MCF 10A (cell line): ENCODE results near the gene TOR4A. TPM values are rescaled to one million over a fixed set of nuclear protein-coding genes. Genes with fewer than 3 reads are reported as not detected.

Experiments used
- BruUV-seq: library from RNA; stranded (reverse); fragments of 400-500 nt; replicated peaks from 2 replicates; lab custom pipeline; 2021; lab: Mats Ljungman, UMichigan
- CTCF ChIA-PET: fragments of 300-600 bp; sonication (Branson Sonifier 250); formaldehyde crosslinking; extraction: SDS; loops from one replicate; lab custom pipeline; 2021; ENCODE audit warnings: antibody characterized with exemption, inconsistent platforms; lab: Yijun Ruan, JAX
- POLR2A ChIA-PET: fragments of 300-600, 350-650 bp; sonication (Branson Sonifier 250); formaldehyde crosslinking; extraction: SDS; loops from one replicate; lab custom pipeline; 2020; ENCODE audit warnings: antibody characterized with exemption, inconsistent platforms; lab: Yijun Ruan, JAX
- DNase-seq: peaks from one replicate; pipeline ENCODE4 v3.0.0-alpha.2; 2018; ENCODE audit not compliant: unreplicated experiment
- H3K27ac Mint-ChIP-seq: one replicate; pipeline ENCODE4 v1.8.0; 2022; ENCODE audit warnings: mild to moderate bottlenecking, low read depth, mixed read lengths; ENCODE audit not compliant: unreplicated experiment
- H3K27me3 Mint-ChIP-seq: one replicate; pipeline ENCODE4 v1.8.0; 2022; ENCODE audit warnings: mixed read lengths; ENCODE audit not compliant: insufficient read depth, unreplicated experiment
- H3K36me3 Mint-ChIP-seq: one replicate; pipeline ENCODE4 v1.8.0; 2022; ENCODE audit warnings: mild to moderate bottlenecking, moderate library complexity, mixed read lengths; ENCODE audit not compliant: insufficient read depth, unreplicated experiment
- H3K4me1 Mint-ChIP-seq: one replicate; pipeline ENCODE4 v1.8.0; 2022; ENCODE audit warnings: mixed read lengths; ENCODE audit not compliant: insufficient read depth, unreplicated experiment
- H3K4me3 Mint-ChIP-seq: one replicate; pipeline ENCODE4 v1.8.0; 2022; ENCODE audit warnings: mild to moderate bottlenecking, moderate library complexity, mixed read lengths; ENCODE audit not compliant: unreplicated experiment
- H3K9me3 Mint-ChIP-seq: one replicate; pipeline ENCODE4 v1.8.0; 2022; ENCODE audit warnings: mixed read lengths; ENCODE audit not compliant: unreplicated experiment
- CTCF ChIP-seq: fragments of 200-600 bp; IDR thresholded peaks from one replicate; pipeline ENCODE4 v1.8.0; 2022; ENCODE audit warnings: antibody characterized with exemption, mild to moderate bottlenecking; ENCODE audit not compliant: unreplicated experiment
- intact Hi-C: fragments of 100-400 bp; cut with micrococcal nuclease; formaldehyde crosslinking; loops from 2 replicates; pipeline ENCODE4 v1.14.1; 2022
- total RNA-seq: library from RNA; stranded (reverse); gene quantifications from 2 replicates; pipeline ENCODE4 v1.2.3, GENCODE V29; 2022

The TOR4A gene
- total RNA-seq, 1 experiment from 2014 or later = 21.9 TPM

GRCh38 chr9:137304383-137305059 lies 27.0 kb downstream of the TOR4A start:
- intact Hi-C loops = loop anchor here (5.0 kb wide), 1 partner anchor 118 kb away; the partner anchor contains the start of genes EXD3 and NOXA1
- TF ChIP-seq CTCF = no peak
- Mint-ChIP-seq H3K27me3 (no peaks in the 10 kb centered on the region), H3K4me1 (no peaks in the 10 kb centered on the region), H3K9me3 (no peaks in the 10 kb centered on the region), H3K4me3 (no peak overlapping the region), H3K27ac (no peak overlapping the region), H3K36me3 (peaks cover 7% of the 10 kb centered on the region)
- no peak for DNase-seq
- BruUV-seq = no TSS peak
- ChIA-PET POLR2A (interaction anchor here (2.0 kb wide), 1 partner anchor 118 kb away, joined by 5 read pairs; the partner anchor contains the start of gene EXD3), CTCF (interaction anchor here (0.6 to 1.2 kb wide), 3 partner anchors 8 to 193 kb away, joined by 3 to 4 read pairs (median 3); no protein-coding TSS in a partner anchor)

DNA sequence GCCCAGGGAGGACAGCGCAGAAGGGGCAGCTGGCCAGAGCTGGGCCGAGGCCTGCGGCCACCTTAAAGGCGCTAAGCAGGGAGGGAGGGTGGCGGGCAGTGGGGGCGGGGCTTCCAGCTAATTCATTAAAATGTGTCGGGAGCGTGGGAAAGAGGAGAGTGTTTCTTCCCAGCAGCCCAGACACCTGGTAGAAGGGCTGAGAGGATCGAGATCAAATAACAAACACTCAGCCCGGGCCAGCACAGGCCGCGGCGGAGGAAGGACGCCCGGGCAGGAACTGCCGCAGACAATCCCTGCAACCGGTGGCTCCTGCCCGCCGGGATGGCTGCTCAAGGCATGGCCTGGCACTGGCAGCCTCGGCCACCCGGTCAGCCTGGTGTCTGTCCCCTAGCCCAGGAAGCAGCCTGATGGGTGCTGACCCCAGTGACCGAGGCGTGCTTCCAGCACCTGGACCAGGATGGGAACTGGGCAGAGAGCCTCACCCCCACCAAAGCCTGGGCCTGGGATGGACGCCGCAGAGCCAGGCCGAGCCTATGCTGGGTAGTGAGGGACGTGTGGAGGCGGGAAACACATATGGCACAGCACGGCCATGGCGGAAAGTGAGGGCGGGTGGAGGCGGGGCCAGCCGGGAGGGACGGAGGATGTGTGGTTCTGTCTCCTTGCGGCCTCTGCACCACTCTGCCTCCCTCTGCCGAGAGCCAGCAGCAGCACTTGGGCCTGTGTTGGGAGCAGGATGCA lies 27.7 kb downstream of the TOR4A start:
- Mint-ChIP-seq H3K27me3 (no peaks in the 10 kb centered on the region), H3K4me3 (no peak overlapping the region), H3K36me3 (peaks cover 7% of the 10 kb centered on the region), H3K4me1 (no peaks in the 10 kb centered on the region), H3K9me3 (no peaks in the 10 kb centered on the region), H3K27ac (no peak overlapping the region)
- BruUV-seq = no TSS peak
- intact Hi-C loops = no loop called here
- DNase-seq = no peak
- TF ChIP-seq CTCF = no peak
- CTCF ChIA-PET = interaction anchor here (1.2 kb wide), 1 partner anchor 9 kb away, joined by 3 read pairs; no protein-coding TSS in a partner anchor
- POLR2A ChIA-PET = interaction anchor here (2.0 kb wide), 1 partner anchor 117 kb away, joined by 5 read pairs; the partner anchor contains the start of gene EXD3

DNA sequence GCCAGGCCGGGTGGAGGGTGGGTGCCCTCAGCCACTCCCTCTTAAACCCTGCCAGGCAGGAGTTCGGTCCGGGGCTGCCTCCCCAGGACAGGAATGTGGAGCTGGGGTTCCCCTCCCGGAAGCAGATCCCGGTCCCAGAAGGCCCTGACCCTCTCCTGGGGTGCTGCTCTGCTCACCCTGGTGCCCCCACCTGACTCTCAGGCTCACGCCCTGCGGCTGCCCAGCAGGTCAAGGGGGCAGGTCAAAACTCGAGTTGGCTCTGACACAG lies 28.2 kb downstream of the TOR4A start:
- BruUV-seq = no TSS peak
- ChIA-PET CTCF (no interaction called here), POLR2A (no interaction called here)
- intact Hi-C loops = no loop called here
- Mint-ChIP-seq H3K4me1 (no peaks in the 10 kb centered on the region), H3K4me3 (no peak overlapping the region), H3K27ac (no peak overlapping the region), H3K36me3 (peaks cover 7% of the 10 kb centered on the region), H3K27me3 (no peaks in the 10 kb centered on the region), H3K9me3 (no peaks in the 10 kb centered on the region)
- TF ChIP-seq CTCF = no peak
- no peak for DNase-seq

DNA sequence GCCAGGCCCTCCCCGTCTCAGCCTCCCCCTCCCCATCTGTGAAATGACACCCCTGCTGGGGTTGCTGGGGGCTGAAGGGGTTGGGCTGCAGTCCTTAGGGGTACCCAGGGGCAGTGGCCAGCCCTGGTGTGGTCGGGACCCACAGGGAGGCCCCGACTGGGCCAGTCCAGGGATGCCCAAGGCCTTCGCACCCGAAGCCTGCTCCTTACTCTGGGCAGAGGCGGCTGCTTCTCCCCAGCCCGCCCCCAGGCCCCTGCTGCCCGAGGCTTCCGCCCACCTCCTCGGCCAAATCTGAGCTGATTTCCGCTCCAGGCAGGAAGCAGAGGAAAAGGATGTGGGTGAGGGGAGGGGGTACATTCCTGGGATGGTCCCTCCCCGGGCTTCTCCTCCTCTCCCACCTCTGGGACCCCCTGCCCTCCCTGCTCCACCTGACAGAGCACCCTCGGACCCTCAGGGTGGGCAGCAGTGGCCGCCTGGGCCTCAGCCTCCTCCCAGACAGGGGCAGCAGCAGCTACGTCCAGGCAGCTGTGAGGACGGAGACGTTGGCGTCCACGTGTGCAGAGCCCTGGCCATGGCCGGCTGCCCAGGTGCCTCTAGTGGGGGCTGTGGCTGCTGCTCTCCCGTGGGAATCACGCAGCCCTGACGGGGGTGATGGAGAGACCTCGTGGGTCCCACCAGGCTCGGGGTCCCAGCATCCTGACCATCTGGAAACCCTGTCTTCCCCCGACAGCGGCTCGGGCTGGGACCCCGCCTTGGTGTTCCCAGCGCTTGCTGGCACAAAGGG lies 28.7 kb downstream of the TOR4A start:
- no peaks in the 10 kb centered on the region for H3K27me3 Mint-ChIP-seq
- no peak for DNase-seq
- H3K36me3 Mint-ChIP-seq = peaks cover 7% of the 10 kb centered on the region
- intact Hi-C loops = no loop called here
- H3K27ac Mint-ChIP-seq = no peak overlapping the region
- H3K4me3 Mint-ChIP-seq = no peak overlapping the region
- ChIA-PET CTCF (no interaction called here), POLR2A (no interaction called here)
- no peak for TF ChIP-seq CTCF
- no peaks in the 10 kb centered on the region for H3K4me1 Mint-ChIP-seq
- H3K9me3 Mint-ChIP-seq = no peaks in the 10 kb centered on the region
- BruUV-seq = no TSS peak
